Choroid plexus epithelial cell (primary cell): ENCODE measurements around the gene AGFG2.

Source experiments
- DNase-seq: peaks from one replicate; pipeline ENCODE4 v3.0.0-alpha.2; 2010; ENCODE audit warnings: low read depth
- H3K4me3 ChIP-seq: 2 replicates; pipeline ENCODE4 v1.5.1; 2011; ENCODE audit warnings: low read depth, mild to moderate bottlenecking, control low read depth, low read length, moderate library complexity
- CTCF ChIP-seq: conservative IDR thresholded peaks from 2 replicates; pipeline ENCODE4 v1.5.1; 2011; ENCODE audit warnings: low read depth, mild to moderate bottlenecking, control low read depth, inconsistent platforms, low read length, moderate library complexity

Gene AGFG2

GRCh38 chr7:100590077-100590737 lies 51.2 kb downstream of the AGFG2 start:
- no peak for DNase-seq
- TF ChIP-seq CTCF: no peak
- no peak overlapping the region for H3K4me3 ChIP-seq

GRCh38 chr7:100591596-100591995 lies 52.6 kb downstream of the AGFG2 start:
- H3K4me3 ChIP-seq: no peak overlapping the region
- no peak for TF ChIP-seq CTCF
- DNase-seq: no peak

GRCh38 chr7:100595188-100595587 lies 56.2 kb downstream of the AGFG2 start:
- no peak overlapping the region for H3K4me3 ChIP-seq
- DNase-seq: no peak
- TF ChIP-seq CTCF: no peak

- no peak for DNase-seq
- no peak overlapping the region for H3K4me3 ChIP-seq
- no peak for TF ChIP-seq CTCF
Measured at GRCh38 chr7:100598425-100598824, 59.4 kb downstream of the AGFG2 start.

GRCh38 chr7:100599911-100600729 lies 61.1 kb downstream of the AGFG2 start:
- no peak for DNase-seq
- TF ChIP-seq CTCF: no peak
- no peak overlapping the region for H3K4me3 ChIP-seq

GRCh38 chr7:100600730-100601038 lies 61.7 kb downstream of the AGFG2 start:
- no peak overlapping the region for H3K4me3 ChIP-seq
- no peak for DNase-seq

More at GRCh38 chr7:100600730-100601038, 61.7 kb downstream of the AGFG2 start:
- TF ChIP-seq CTCF: no peak
